Smooth muscle cell of bladder (primary cell): ENCODE measurements around the gene TGFBR2. TPM values are rescaled to one million over a fixed set of nuclear protein-coding genes. Genes with fewer than 3 reads are reported as not detected.

ENCODE experiments used
- total RNA-seq: library from RNA; depleted of rRNA; stranded (reverse); fragments of >200 nt; gene quantifications from 2 replicates; pipeline ENCODE4 v1.2.3, GENCODE V29; 2014

Gene TGFBR2
- 99.6 and 179 TPM in 2 replicates for total RNA-seq

DNA sequence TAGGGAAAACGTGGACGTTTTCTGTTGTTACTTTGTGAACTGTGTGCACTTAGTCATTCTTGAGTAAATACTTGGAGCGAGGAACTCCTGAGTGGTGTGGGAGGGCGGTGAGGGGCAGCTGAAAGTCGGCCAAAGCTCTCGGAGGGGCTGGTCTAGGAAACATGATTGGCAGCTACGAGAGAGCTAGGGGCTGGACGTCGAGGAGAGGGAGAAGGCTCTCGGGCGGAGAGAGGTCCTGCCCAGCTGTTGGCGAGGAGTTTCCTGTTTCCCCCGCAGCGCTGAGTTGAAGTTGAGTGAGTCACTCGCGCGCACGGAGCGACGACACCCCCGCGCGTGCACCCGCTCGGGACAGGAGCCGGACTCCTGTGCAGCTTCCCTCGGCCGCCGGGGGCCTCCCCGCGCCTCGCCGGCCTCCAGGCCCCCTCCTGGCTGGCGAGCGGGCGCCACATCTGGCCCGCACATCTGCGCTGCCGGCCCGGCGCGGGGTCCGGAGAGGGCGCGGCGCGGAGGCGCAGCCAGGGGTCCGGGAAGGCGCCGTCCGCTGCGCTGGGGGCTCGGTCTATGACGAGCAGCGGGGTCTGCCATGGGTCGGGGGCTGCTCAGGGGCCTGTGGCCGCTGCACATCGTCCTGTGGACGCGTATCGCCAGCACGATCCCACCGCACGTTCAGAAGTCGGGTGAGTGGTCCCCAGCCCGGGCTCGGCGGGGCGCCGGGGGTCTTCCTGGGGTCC is at the start of gene TGFBR2:
TGFBR2 (plus strand) TSS at position 301 of the 731 bp plus-strand sequence; CDS start at position 584, 283 bp downstream.

